PFSK-1 (cell line): ENCODE measurements around the gene MTX2.

Experiments
- FOXP2 ChIP-seq: optimal IDR thresholded peaks from 2 replicates; pipeline ENCODE3; 2011; ENCODE audit warnings: borderline replicate concordance, control low read depth, inconsistent platforms; ENCODE audit not compliant: insufficient read depth; ENCODE audit errors: extremely low read length, extremely low read depth
- POLR2AphosphoS5 ChIP-seq: IDR thresholded peaks from 2 replicates; pipeline ENCODE4 v1.6.1; 2012; ENCODE audit warnings: low read depth, mild to moderate bottlenecking, control low read depth, low read length, moderate library complexity
- SIN3A ChIP-seq: IDR thresholded peaks from 2 replicates; pipeline ENCODE4 v1.6.1; 2012; ENCODE audit warnings: mild to moderate bottlenecking, low read length, moderate library complexity, borderline replicate concordance; ENCODE audit not compliant: insufficient read depth
- TAF1 ChIP-seq: IDR thresholded peaks from 2 replicates; pipeline ENCODE4 v1.6.1; 2012; ENCODE audit warnings: low read length, control low read depth, borderline replicate concordance; ENCODE audit not compliant: insufficient read depth
- TF ChIP-seq, protein P1 (sequence below), 2 experiments: IDR thresholded peaks; 2 replicates each; pipeline versions ENCODE4 v1.6.1 to v1.8.0; 2011 to 2012; ENCODE audit warnings: low read depth in 2 of 2, low read length in 2 of 2, control low read depth in 1 of 2, inconsistent platforms in 1 of 2, mild to moderate bottlenecking in 1 of 2, moderate library complexity in 1 of 2; ENCODE audit not compliant: insufficient read depth in 1 of 2

DNA sequence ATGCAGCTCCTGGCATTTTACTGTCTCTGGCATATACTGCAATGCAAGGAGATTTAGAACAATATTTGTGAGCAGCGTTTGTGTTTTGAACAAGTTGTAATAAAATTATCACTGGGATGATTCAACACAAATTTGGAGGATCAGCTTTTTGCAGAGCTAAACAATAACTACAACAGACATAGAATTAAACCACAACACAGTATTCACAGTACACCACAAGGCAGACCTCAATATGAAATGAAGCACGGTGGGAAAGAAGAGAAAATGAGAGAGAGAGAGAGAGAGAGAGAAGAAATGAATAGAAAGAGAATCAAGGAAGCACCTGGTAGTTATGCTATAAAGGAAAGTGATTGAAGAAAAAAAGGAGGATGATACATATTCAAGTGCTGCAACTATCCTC, 41.4 kb upstream of the MTX2 start:
- TF ChIP-seq POLR2AphosphoS5 (no peak), TAF1 (no peak), SIN3A (no peak), FOXP2 (no peak)
- TF ChIP-seq, protein P1, sequence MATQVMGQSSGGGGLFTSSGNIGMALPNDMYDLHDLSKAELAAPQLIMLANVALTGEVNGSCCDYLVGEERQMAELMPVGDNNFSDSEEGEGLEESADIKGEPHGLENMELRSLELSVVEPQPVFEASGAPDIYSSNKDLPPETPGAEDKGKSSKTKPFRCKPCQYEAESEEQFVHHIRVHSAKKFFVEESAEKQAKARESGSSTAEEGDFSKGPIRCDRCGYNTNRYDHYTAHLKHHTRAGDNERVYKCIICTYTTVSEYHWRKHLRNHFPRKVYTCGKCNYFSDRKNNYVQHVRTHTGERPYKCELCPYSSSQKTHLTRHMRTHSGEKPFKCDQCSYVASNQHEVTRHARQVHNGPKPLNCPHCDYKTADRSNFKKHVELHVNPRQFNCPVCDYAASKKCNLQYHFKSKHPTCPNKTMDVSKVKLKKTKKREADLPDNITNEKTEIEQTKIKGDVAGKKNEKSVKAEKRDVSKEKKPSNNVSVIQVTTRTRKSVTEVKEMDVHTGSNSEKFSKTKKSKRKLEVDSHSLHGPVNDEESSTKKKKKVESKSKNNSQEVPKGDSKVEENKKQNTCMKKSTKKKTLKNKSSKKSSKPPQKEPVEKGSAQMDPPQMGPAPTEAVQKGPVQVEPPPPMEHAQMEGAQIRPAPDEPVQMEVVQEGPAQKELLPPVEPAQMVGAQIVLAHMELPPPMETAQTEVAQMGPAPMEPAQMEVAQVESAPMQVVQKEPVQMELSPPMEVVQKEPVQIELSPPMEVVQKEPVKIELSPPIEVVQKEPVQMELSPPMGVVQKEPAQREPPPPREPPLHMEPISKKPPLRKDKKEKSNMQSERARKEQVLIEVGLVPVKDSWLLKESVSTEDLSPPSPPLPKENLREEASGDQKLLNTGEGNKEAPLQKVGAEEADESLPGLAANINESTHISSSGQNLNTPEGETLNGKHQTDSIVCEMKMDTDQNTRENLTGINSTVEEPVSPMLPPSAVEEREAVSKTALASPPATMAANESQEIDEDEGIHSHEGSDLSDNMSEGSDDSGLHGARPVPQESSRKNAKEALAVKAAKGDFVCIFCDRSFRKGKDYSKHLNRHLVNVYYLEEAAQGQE (IDR thresholded peaks at IDR 0.05; ENCODE audit: insufficient read depth in 1 of 2, low read depth in 2 of 2, low read length in 2 of 2): no peak
